ENCODE data around the gene ASPHD1. TPM values are rescaled to one million over a fixed set of nuclear protein-coding genes. Genes with fewer than 3 reads are reported as not detected.
A peak's percentile ranks its signal among the peaks of the same experiment; 100 is the strongest.

Gene ASPHD1
- total and polyA plus RNA-seq, 11 donors, result 0.20 to 5.3 (median 0.54) TPM; not detected in 4

DNA sequence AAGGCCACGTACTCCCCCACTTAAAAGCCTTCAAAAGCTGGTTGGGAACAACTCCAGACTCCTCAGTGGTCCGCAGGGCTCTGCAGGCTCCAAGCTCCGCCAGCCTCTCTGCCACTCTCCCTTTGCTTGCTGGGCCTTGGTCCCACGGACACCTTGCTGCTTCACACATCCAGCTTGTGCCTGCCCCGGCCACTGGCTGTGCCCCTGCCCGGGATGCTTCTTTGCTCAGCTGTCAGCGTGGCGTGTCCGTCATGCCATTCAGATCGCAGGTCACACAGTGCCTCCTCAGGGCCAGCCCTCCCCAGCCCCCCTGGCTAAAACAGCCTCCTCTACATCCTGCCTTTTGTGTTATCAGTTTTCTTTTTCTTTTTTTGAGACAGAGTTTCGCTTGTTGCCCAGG lies 11.8 kb downstream of the ASPHD1 start:
- Histone ChIP-seq H3K36me3 (peaks cover 0 to 22% (median 10%) of the 10 kb centered on the region in 9 donors), H3K9me3 (no peaks in the 10 kb centered on the region), H3K27ac (no peak overlapping the region), H3K4me1 (no peaks in the 10 kb centered on the region), H3K4me3 (no peak overlapping the region), H3K27me3 (no peaks in the 10 kb centered on the region)
- no peak for DNase-seq
- ATAC-seq, result peak in 1 of 4 donors; percentile 18
- no peak for TF ChIP-seq POLR2A (IDR thresholded peaks at IDR 0.05)
- 61 to 78% (median 65%) methylated on average over 11 of the region's 11 CpGs for WGBS, 4 donors
- intact Hi-C loops (cut with DNase I), result loop anchor here in 1 of 10 donors (10.0 kb wide), 1 partner anchor 57 kb away; no protein-coding TSS in a partner anchor

DNA sequence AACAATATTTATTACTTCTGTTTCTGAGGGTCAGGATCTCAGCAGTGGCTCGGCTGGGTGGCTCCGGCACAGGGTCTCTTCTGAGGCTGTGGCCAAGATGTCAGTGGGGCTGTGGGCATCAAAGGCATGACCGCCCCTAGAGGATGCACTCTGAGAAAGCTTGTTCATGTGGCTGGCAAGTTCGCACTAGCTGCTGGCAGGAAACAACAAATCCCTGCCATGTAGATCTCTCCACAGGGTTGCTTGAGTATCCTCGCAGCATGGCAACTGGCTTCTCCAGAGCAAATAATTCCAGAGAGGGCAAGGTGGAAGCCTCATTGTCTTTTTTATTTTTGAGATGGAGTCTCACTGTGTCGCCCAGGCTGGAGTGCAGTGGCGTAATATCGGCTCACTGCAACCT lies 13.2 kb downstream of the ASPHD1 start:
- no peaks in the 10 kb centered on the region for H3K4me1 ChIP-seq
- no peaks in the 10 kb centered on the region for H3K9me3 ChIP-seq
- H3K4me3 ChIP-seq, result no peak overlapping the region
- no peak overlapping the region for H3K27ac ChIP-seq
- ATAC-seq, result no peak
- no peaks in the 10 kb centered on the region for H3K27me3 ChIP-seq
- 94 to 97% (median 97%) methylated on average over 7 to 8 of the region's 8 CpGs for WGBS, 4 donors
- DNase-seq, result no peak
- peaks cover 0 to 34% (median 22%) of the 10 kb centered on the region in 9 donors for H3K36me3 ChIP-seq
- TF ChIP-seq, protein P1, sequence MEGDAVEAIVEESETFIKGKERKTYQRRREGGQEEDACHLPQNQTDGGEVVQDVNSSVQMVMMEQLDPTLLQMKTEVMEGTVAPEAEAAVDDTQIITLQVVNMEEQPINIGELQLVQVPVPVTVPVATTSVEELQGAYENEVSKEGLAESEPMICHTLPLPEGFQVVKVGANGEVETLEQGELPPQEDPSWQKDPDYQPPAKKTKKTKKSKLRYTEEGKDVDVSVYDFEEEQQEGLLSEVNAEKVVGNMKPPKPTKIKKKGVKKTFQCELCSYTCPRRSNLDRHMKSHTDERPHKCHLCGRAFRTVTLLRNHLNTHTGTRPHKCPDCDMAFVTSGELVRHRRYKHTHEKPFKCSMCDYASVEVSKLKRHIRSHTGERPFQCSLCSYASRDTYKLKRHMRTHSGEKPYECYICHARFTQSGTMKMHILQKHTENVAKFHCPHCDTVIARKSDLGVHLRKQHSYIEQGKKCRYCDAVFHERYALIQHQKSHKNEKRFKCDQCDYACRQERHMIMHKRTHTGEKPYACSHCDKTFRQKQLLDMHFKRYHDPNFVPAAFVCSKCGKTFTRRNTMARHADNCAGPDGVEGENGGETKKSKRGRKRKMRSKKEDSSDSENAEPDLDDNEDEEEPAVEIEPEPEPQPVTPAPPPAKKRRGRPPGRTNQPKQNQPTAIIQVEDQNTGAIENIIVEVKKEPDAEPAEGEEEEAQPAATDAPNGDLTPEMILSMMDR (IDR thresholded peaks at IDR 0.05), result no peak
- TF ChIP-seq POLR2A (IDR thresholded peaks at IDR 0.05), result no peak
- intact Hi-C loops (cut with DNase I), result loop anchor here in 1 of 10 donors (10.0 kb wide), 1 partner anchor 59 kb away; no protein-coding TSS in a partner anchor

DNA sequence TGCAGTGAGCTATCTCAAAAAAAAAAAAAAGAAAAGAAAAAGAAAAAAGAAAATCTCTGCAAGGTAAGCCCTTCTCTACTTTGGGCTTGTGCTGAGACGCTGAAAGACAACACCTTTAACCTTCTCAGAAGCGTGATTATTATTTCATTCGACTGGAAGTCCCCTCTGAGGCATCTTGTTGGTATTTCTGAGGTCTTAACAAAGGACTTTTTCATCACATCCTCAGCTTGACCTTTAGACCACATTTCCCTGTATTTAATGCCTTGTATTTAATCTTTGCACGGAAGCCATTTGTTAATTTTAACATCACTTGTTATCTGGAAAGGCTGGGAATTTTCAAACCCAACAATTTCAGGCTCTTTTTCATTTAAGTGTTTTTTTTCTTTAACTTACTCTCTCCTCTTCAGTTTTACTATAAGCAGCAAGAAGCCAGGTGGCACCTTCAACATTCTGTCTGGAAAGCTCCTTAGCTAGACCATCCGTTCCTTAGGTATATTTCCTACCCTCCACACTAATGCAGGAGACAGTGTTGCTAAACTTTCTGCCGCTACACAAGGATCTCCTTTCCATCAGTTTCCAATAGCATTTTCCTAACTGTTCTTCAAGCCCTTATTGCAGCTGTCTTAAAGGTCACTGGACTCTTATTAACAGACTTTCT lies 15.4 kb downstream of the ASPHD1 start:
- Histone ChIP-seq H3K4me1 (no peaks in the 10 kb centered on the region), H3K4me3 (no peak overlapping the region), H3K9me3 (no peaks in the 10 kb centered on the region), H3K27ac (no peak overlapping the region), H3K36me3 (peaks cover 0 to 56% (median 44%) of the 10 kb centered on the region in 9 donors), H3K27me3 (no peaks in the 10 kb centered on the region)
- ATAC-seq, result no peak
- TF ChIP-seq, protein P1 (IDR thresholded peaks at IDR 0.05), result no peak
- TF ChIP-seq POLR2A (IDR thresholded peaks at IDR 0.05), result no peak
- 70 to 77% (median 72%) methylated on average over 6 of the region's 6 CpGs for WGBS, 4 donors
- intact Hi-C loops (cut with DNase I), result loop anchor here in 1 of 10 donors (10.0 kb wide), 1 partner anchor 61 kb away; no protein-coding TSS in a partner anchor
- DNase-seq, result no peak

DNA sequence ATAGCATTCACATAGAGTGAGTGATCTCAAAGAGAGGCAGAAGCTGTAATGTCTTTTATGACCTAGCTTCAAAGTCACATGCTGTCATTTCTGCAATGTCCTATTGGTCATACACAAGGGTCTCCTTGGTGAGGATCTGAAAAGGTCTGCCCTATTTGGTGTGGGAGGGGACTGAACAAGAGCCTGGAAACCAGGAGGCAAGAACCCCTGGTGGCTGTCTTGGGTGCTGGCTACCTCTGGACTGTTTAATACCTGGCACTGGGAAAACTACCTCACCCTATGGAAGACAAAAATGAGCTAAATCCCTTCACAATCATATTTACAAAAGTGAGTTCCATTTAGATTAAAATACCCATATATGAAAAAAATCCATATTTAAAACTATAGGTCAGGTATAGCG lies 16.7 kb downstream of the ASPHD1 start:
- H3K27me3 ChIP-seq, result no peaks in the 10 kb centered on the region
- no peak for DNase-seq
- H3K36me3 ChIP-seq, result peaks cover 0 to 69% (median 56%) of the 10 kb centered on the region in 9 donors
- H3K4me1 ChIP-seq, result no peaks in the 10 kb centered on the region
- 90 to 100% (median 98%) methylated on average over 1 of the region's 1 CpG for WGBS, 4 donors
- no peak for ATAC-seq
- H3K4me3 ChIP-seq, result no peak overlapping the region
- TF ChIP-seq, protein P1 (IDR thresholded peaks at IDR 0.05), result no peak
- TF ChIP-seq POLR2A (IDR thresholded peaks at IDR 0.05), result no peak
- intact Hi-C loops (cut with DNase I), result loop anchor here in 1 of 10 donors (10.0 kb wide), 1 partner anchor 62 kb away; no protein-coding TSS in a partner anchor
- H3K27ac ChIP-seq, result no peak overlapping the region
- no peaks in the 10 kb centered on the region for H3K9me3 ChIP-seq

Measured in heart left ventricle (tissue), 16 donors.